Activated naive CD4-positive, alpha-beta T cell (primary cell): Measurements from ENCODE around the gene SMS.
A peak's percentile ranks its signal among the peaks of the same experiment; 100 is the strongest.
"Not testable (repeated sequence)": the region's sequence is repeated elsewhere in the genome, so short reads cannot be mapped to it uniquely, and the experiment has no call there.

ENCODE experiments used
- DNase-seq, 4 experiments: peaks; one replicate each; lab custom pipeline; 2025; lab: John Stamatoyannopoulos, UW

Gene SMS

DNA sequence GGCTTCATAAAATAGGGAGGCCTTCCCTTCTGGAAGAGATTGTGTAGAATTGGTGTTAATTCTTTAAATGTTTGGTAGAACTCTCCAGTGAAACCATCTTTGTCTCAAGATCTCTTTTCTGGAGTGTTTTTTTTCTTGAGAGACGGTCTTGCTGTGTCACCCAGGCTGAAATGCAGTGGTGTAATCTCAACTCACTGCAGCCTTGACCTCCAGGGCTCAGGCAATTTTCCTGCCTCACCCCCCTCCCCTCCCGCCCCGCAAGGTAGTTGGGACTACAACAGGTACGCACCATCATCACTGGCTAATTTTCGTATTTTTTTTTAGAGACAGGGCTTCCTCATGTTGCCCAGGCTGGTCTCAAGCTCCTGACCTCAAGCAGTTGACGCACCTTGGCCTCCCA, 12.1 kb downstream of the SMS start:
- no peak for DNase-seq

DNA sequence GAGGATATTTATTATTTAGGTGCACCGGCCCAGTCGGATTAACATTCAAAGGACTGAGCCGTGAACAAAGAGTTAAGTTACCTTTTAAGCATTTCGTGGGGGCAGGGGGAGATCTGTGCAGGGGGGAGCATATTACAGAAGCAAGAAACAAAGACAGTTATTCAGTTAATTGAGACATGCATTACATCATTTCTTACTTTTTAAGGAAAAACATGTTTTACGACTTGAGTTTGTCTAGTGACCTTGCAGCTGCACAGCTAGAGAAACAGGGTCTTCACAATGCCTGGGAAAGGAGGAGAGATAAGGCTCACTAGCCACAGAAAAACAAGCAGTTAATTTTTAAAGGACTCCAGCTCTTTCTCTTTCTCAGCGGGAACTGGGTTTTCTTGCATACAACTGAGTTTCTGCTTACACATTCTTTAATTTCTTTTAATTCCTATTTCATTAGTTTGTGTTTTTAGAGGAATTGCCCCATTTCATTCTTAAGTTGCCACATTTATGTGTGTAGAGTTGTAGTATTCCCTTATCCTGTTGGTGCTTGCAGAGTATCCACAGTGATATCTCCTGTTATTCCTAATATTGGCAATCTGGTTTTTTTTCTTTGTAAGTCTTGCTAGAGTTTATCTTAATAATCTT, 12.8 kb downstream of the SMS start:
- DNase-seq = not testable (repeated sequence)

DNA sequence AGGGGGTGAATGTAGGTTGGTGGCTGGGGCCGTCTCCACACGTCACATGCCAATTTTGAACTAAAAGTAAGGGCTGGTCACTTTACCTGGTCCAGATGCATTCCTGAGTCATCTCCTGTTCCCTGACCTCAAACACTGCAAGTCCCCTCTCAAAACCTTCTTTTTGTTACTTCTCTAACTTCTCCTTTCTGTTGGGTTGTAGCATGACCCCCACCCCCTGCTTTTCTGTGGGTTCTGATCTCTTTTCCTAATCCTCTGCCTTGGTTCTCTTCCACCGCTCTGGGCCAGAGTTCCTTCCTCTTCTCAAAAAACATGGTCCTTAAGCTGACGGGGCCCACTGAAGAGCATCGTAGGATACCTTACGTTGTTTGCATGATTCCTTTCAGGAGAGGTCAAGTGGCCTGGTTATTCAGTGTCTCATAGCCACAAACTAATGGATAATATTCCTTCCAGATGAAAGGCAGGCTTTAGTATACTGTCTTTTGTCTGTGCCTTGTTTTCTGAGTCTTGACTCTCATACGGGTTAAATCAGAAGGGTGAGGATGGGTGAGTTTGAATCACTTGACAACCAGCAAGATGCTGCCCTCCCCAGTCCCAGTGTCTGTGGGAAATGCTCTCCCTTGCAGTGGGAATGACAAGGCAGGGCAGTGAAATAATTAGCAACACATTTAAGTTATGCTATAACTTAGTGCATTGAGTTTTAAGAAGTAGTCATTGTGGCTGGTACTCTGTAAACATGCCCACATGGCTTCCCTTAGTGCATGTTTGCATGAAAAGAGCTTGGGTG, 15.1 kb downstream of the SMS start:
- DNase-seq = no peak

DNA sequence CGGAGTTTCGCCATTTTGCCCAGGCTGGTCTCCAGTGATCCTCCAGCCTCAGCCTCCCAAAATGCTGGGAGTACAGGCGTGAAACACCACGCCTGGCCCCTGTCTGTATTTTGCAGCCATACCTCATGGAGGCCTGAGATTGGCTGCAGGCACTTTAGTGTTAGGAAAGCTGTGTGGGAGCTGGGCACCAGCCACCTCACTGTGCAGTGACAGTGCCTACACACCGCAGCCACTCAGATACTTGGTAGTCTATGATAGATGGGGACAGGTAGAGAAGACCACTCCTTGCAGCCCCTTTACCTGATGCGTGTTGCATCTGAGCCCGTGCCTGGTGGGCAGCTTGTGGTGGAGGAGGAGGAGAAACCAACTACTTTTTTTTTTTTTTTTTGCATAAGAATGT, 16.3 kb downstream of the SMS start:
- DNase-seq = no peak

DNA sequence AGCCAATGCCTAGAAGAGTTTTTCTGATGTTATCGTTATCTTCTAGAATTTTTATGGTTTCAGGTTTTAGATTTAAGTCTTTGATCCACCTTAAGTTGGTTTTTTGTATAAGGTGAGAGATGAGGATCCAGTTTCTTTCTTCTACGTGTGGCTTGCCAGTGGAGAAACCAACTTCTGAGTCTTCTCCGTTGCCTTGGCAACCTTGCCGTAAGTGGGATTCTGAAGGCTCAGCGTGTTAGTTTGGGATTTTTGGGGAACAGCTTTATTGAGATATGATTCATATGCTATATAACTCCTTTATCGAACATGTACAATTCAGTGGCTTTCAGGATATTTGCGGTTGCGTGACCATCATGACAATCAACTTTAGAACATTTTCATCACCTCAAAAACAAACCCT, 17.7 kb downstream of the SMS start:
- DNase-seq = no peak

DNA sequence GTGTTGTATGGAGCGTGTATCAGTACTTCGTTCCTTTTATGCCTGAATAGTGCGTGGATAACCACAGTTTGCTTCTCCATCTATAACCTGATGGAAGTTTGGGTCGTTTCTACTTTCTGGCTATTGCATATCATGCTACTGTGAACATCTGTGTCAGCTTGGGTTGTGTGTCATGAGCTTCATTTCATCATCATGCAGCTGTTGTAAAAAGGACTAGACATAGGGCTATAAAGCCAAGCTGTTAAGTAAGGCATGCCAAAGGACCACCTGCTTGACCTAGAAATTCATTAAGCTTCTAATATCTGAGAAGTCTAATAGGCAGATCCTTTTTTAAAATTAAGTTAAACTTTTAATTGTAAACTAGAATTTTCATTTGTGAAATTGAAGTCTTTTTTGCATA, 18.4 kb downstream of the SMS start:
- no peak for DNase-seq

DNA sequence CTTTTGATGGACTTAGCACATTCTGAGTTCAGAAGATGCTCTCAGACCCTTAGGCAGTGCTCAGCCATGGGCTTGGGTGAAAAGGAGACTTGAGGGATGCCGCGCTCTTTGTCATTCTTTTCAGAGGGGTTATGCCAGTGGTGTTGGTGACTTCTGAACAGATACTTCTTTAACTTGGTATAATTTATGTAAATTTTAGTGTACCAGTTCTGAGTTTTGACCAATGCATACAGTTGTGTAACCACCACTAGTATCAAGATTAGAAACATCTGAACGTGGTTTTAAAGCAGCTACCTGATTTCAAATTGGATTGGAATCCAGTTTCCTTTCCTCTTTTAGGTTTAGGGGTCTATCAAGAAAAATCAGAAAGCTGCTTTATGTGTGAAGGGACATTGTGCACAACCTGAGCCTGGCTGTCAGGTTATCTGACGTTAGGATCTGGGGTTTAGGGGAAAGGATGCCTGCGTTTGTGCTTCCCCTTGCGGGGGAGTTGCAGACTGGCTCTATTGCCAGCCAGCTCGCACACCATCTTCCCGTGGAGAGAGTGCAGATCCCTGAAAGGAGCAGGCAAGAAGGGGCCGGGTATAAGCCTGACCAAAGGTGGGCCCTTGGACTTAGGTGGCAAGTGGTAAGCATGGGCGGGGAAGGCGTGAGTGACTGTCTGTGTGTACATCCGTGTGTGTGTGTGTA, 19.0 kb downstream of the SMS start:
- no peak for DNase-seq

DNA sequence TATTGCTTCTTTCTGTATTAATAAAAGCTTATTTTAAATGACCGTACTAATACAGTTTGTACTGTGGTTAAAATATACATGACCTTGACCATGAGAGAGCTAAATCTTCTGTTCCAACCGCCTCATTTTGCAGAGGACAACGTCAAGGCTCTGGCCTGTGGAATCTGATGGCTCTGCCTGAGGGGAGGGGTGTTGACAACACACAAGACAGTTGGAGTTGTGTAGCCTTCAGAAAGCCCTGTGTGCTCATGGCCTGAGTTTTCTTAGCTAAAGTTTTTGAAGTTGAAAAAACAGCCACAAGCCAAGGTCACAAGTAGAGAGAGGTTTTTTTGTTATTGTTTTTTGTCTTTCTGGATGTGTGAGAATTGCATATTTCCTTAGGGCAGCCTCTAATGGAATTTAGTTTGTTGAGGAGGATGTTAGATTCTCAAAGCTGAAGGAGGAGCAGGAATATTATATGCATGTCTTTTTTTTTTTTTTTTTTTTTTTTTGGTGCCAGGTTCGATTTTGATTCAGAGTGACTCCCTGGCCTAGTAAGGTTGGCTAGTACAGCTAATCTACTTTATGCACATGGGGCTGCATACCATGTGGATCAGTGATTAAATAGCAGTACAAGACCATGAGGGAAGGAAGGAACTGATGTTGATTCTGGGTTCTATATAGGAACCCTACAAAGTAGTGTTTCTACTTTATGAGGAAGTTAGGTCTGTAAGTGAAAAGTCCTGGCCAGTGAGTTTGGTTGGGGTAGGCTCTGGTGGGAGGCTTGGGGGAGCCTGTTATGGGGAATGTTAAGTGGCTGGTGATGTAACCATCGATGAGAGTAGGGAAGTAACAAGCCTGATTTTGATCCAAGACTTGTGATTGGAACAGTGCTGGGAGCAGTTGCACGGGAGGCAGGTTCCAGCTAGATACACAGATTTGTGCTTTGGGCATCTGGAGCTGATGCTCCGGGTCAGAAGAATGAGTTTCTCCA, 20.3 kb downstream of the SMS start:
- DNase-seq = no peak

DNA sequence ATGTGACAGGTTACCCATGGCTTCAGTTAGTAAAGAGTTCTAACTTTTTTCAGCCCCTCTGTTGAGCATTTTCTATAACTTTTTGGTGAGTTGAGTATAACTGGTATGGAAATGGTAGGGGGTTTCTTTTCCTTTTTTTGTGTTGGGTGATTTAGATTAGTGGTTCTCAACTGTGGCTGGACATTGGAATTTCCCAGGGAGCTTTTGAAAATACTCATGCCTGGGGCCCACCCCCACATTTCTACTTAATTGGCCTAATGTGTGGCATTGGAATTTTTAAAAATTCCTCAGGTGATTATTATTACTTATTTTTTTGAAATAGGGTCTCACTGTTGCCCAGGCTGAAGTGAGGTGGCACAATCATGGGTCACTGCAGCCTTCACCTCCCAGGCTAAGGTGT, 21.9 kb downstream of the SMS start:
- no peak for DNase-seq

DNA sequence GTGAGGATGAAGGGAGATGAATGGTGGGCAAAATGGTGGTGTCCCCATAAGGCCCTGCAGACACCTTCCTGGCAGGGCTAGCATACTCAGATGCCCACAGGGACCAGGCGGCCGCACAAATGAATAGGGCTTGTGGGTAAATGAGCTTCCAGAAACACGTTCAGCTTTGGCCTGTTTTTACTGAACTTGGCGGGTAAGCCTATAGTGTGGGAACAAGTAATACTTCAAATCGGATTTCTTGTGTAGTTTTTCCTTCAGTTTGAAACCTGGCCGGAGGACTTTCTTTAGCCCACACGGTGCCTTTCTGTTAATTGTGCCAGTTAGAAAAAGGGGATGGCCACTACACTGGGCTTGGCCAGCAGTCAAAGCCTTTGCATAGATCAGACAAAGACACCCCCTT, 22.8 kb downstream of the SMS start:
- DNase-seq = no peak

DNA sequence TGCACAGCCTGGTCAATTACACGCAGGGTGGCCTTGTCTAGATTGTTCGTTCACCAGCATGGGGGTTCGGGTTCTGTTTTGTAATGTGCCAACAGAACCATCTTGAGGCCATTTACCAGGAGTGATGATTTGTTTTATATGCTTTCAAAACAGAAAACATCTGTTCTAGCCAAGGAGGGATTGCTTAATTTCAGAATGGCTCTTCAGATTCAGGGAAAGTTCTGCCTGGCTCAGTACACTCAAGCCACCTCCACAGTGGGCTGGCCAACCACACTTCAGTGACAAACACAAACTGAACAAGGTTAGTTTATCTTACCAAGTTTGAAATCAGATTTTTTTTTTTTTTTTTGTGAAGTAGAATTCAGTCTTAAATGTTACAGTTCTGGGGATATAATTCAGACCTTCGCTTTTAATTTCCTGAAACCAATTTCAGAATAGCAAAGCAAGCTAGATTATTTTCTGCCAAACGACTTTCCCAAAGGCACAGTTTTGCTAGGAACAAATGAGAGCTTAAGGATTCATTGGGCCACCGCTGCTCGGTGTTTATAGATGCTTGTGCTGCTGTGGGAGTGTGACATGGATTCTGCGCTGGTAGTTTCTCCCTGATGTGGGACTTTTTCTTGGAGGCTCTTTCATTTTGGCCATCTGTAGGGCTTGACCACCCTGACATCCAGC, 23.4 kb downstream of the SMS start:
- DNase-seq = no peak

DNA sequence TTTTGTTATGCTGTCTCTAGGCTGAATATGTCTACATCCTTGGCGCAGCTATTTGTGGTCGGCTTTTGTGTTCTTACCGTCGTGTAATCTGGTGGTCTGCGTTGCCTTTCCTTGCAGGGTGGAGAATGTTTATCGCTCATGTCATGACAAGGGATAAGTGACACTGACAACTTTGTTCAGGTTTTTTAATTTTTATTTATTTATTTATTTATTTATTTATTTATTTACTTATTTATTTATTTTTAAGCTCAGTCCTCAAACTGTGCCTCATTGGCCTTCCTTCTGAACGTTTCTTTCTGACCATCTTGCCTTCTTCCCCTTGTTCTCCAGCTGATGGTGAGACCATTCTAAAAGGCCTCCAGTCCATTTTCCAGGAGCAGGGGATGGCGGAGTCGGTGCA, 26.4 kb downstream of the SMS start:
- no peak for DNase-seq

DNA sequence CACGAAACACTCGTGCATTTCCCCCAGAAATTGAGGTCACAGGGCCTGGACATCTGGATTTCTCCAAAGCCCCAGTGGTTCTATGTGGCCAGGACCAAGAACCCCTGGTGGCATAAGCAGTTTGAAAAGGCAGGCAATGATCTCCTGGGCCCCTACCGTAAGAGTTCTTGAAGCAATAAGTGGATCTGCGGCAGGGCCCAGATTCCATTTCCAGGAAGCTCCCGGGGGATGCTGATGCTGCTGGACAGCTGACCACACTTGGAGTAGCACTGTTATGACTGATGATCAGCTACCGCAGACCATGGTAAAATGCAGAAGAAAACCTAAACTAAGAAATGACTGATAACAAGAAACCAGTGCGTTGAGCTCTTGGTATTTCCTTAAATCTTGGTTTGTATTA, 27.8 kb downstream of the SMS start:
- no peak for DNase-seq

DNA sequence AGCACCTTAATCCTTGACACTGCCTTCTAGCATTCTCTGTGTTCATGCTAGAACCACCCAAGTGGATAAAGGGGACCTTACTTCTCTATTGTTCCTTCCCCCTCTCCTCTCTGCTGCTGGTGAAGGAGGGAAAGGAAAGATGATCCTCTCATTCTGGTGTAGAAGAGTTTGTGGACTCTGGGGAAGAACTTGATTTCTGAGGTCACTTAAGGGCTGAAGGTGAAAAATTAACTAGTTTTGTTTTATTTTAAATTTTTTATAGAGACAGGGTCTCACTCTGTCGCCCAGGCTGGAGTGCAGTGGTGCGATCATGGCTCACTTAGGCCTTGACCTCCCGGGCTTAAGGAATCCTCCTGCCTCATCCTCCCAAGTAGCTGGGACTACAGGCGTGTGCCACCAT, 29.8 kb downstream of the SMS start:
- DNase-seq = no peak

DNA sequence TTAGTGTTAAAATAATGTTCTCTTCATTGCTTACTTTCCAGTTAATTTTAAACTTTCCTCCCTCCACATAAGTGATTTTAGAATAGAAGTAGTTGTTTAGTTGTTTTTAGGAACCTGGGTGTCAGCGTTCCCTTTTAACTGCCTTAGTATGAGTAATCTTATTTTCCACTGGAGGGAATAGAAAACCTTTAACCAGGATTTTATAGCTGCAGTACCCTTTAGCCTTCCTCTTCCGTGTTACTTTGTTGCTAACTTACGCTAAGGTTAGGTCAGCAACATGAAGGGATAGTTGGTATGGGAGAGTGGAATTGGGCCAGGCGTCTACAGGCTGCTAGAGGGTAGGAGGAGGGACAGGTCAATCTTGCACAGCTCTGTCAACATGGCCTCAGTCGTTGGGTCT, 31.5 kb downstream of the SMS start:
- DNase-seq = no peak

DNA sequence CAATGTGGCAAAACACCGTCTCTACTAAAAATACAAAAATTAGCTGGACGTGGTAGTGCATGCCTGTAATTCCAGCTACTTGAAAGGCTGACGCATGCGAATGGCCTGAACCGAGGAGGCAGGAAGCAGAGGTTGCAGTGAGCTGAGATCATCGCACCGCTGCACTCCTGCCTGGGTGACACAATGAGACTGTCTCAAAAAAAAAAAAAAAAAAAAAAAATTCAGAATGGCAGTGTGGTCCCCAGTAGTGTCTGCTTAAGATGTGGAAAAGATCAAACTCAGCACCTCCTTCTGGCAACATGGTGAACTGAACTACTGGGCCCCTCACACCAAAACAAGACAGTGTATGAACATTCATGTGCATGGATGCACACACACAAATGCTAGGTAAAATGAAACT, 32.2 kb downstream of the SMS start:
- DNase-seq = peak in 1 of 4 experiments; percentile 24

DNA sequence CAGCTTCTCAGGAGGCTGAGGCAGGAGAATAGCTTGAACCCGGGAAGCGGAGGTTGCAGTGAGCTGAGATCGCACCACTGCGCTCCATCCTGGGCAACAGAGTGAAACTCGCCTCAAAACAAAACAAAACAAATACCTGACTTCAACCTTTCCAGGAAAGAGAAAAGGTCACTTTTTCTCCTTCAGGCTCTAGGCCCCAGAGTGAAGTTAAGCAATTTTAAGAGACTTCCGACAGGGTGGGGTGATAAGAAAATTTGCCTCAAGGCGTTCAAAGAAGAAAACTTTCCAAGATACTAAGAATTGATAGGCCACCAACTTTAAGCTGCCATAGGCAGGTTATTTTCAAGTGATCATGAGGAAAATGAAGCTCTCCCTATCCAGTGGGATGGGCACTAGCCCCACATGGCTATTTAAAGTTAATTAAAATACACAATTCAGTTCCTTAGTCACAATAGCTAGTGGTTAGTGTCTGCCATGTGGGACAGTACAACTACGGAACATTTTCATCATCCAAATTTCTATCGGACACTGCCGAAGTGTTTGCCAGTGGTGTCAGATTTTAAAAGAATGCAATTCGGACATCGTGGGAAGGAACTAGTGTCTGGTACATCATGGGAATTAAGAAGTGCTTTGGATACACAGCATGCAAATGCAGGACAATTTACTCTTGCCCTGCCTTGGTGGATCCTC, 33.0 kb downstream of the SMS start:
- no peak for DNase-seq

DNA sequence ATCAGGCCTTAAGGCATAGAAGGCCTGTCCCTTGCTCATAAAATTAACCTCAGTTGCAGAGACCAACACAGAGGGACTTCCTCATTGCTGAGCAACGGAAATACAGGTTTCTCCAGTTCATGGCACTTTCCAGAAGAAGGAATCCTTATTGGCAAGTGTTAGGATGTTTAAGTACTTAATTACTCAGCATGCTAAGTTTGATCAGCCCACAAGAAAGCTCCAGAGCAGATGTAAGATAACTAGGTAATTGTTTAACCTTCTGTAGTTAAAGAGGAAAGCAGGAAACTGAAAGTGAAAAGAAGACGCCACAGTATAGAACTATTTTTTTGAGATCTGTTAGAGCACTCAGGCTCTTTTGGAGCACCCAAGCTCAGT, 33.5 kb downstream of the SMS start:
- no peak for DNase-seq

DNA sequence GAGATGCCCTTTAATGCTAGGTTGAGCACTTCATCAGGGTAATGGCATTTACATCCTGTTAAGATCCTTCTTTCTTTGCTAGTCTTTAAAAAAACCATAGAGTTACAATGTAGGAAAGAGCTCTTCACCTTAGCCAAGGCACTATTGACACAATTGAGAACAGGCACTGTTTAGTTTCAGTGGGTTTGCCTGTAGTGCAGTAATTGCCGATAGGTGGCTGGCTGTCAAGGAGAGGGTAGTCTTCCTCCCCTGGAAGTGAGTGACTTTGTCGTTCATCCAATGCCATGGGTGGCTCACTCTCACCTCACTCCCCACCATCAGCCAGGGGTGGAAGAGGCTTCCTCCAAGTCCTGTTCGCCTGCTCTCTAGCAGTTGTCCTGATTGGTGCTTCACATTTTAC, 34.7 kb downstream of the SMS start:
- DNase-seq = no peak

DNA sequence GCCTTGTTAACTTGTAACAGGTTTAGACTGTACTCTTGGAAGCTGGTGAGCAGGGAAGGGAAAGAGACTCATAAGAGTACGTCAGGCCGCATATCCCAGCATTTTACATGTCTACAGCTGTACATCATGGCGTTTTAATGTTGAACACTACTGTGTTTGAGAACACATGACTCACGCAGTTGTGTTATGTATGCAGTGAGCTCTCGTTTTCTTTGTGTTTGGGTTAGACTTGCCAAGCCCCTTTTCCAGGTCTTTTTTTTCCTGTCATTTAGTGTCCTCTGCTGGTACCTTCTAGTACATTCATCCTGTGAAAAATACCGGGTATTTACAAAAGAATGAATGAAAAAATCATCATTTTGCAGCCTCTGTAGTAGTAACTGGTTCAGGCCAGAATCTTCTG, 35.3 kb downstream of the SMS start:
- no peak for DNase-seq

DNA sequence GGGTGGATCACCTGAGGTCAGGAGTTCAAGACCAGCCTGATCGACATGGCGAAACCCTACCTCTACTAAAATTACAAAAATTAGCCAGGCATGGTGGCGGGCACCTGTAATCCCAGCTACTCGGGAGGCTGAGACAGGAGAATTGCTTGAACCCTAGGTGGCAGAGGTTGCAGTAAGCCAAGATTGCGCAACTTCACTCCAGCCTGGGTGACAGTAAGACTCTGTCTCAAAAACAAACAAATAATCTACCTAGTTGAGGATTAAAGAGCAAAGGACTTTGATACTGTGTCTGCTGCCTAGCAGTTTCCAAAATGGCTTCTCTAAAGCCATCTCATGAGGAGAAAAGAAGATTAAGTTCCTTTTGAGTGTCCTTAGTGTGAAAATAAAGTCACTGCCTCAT, 37.8 kb downstream of the SMS start:
- DNase-seq = no peak
